ENCODE results near the gene F8A1. TPM values are rescaled to one million over a fixed set of nuclear protein-coding genes. Genes with fewer than 3 reads are reported as not detected.
"Not testable (repeated sequence)": the region's sequence is repeated elsewhere in the genome, so short reads cannot be mapped to it uniquely, and the experiment has no call there.

Gene F8A1
- total RNA-seq, 1 donor from 2014 or later: 16.1 TPM

DNA sequence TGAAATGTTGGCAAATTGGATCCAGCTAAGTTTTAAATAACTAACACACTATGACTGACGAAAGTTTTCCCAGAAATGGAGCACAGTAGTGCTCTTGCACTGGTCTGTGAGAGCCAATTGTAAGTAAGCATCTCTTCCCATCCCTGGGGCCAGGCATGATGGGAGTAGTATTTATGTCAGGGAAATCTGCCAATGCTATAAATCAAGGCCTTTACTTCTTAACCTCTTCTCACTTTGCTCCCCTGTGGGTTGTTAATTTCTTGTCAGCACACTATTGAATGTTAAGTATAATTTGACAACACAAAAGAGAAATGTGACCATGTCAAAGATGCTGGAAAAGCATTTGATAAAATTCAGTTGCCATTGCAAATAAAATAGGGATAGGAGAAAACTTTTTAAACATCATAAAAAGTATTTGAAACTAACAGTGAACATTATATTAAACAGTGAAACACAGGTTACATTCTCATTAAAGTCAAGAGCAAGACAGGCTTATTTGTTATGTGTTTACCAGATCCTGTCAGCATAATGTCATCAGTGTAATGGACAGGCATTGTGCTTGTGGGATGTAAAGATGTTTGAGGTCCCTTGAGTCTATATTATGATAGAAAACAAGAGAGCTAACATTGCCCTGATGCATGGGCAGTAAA, 5.0 kb downstream of the F8A1 start:
- no peak overlapping the region for H3K27ac Mint-ChIP-seq
- no peaks in the 10 kb centered on the region for H3K27me3 Mint-ChIP-seq
- TF ChIP-seq, protein P1, sequence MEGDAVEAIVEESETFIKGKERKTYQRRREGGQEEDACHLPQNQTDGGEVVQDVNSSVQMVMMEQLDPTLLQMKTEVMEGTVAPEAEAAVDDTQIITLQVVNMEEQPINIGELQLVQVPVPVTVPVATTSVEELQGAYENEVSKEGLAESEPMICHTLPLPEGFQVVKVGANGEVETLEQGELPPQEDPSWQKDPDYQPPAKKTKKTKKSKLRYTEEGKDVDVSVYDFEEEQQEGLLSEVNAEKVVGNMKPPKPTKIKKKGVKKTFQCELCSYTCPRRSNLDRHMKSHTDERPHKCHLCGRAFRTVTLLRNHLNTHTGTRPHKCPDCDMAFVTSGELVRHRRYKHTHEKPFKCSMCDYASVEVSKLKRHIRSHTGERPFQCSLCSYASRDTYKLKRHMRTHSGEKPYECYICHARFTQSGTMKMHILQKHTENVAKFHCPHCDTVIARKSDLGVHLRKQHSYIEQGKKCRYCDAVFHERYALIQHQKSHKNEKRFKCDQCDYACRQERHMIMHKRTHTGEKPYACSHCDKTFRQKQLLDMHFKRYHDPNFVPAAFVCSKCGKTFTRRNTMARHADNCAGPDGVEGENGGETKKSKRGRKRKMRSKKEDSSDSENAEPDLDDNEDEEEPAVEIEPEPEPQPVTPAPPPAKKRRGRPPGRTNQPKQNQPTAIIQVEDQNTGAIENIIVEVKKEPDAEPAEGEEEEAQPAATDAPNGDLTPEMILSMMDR (conservative IDR thresholded peaks at IDR 0.05): no peak
- DNase-seq (ENCODE audit: extremely low spot score, unreplicated experiment): no peak
- H3K9me3 Mint-ChIP-seq: peaks cover 3% of the 10 kb centered on the region
- H3K4me3 Mint-ChIP-seq: no peak overlapping the region
- no peaks in the 10 kb centered on the region for H3K36me3 Mint-ChIP-seq
- H3K4me1 Mint-ChIP-seq (ENCODE audit: unreplicated experiment): no peaks in the 10 kb centered on the region

DNA sequence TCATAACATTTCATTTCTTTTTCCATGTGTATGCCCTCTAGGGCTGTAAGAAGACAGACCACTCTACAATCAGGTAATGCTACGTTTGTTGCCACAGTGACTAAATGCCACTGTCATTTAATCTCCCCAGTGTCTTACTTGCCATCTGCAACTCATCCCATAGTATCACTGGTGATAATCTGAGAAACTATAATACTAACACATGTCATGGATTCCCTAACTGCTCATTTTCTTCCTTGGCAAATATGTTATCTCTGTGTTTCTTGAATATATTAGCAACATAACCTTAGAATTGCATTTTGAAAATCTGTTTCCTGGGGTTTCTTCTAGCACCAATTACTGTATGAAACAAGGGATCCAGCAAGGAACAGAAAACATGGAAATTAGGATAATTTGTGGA, 6.1 kb downstream of the F8A1 start:
- no peaks in the 10 kb centered on the region for H3K4me1 Mint-ChIP-seq (ENCODE audit: unreplicated experiment)
- no peak for DNase-seq (ENCODE audit: extremely low spot score, unreplicated experiment)
- H3K4me3 Mint-ChIP-seq: no peak overlapping the region
- no peak overlapping the region for H3K27ac Mint-ChIP-seq
- TF ChIP-seq, protein P1 (conservative IDR thresholded peaks at IDR 0.05): no peak
- peaks cover 3% of the 10 kb centered on the region for H3K27me3 Mint-ChIP-seq
- no peaks in the 10 kb centered on the region for H3K36me3 Mint-ChIP-seq
- H3K9me3 Mint-ChIP-seq: peaks cover 3% of the 10 kb centered on the region

DNA sequence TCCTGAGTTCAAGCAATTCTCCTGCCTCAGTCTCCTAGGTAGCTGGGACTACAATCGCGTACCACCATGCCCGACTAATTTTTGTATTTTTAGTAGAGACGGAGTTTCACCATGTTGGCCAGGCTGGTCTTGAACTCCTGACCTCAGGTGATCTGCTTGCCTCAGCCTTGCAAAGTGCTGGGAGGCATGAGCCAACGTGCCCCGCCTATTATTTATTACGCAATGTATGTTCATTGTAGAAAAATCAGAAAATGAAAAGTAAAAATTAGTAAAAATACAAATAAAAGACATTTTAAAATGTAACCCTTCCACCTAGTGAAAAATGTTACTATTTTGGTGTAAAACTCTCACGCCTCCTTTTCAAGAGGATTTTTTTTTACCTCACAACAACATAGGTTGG, 14.2 kb downstream of the F8A1 start:
- Mint-ChIP-seq H3K27me3 (peaks cover 3% of the 10 kb centered on the region), H3K36me3 (no peaks in the 10 kb centered on the region), H3K4me1 (ENCODE audit: unreplicated experiment) (no peaks in the 10 kb centered on the region), H3K27ac (no peak overlapping the region), H3K4me3 (no peak overlapping the region), H3K9me3 (no peaks in the 10 kb centered on the region)
- TF ChIP-seq, protein P1 (conservative IDR thresholded peaks at IDR 0.05): no peak
- DNase-seq (ENCODE audit: extremely low spot score, unreplicated experiment): no peak

DNA sequence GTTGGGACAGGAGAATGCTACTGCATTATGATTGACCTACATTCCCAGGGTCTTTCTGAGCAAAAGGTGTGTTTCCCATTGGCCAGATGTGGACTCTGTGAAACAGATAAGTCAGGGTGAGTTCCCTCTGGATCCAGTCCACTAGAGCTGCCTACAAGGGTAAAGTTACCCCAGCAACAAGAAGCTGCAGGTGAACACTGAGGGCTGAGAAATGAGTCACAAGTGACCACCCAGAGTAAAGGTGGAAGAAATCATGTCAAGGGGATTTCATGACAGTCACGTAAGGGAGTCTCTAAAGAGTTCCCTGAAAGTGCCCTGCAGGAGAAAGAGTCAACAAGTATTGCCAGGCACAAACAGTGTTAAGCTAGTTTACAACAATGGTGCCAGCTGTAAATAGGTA, 16.3 kb downstream of the F8A1 start:
- H3K4me3 Mint-ChIP-seq: no peak overlapping the region
- H3K4me1 Mint-ChIP-seq (ENCODE audit: unreplicated experiment): no peaks in the 10 kb centered on the region
- no peaks in the 10 kb centered on the region for H3K36me3 Mint-ChIP-seq
- H3K27me3 Mint-ChIP-seq: peaks cover 7% of the 10 kb centered on the region
- H3K9me3 Mint-ChIP-seq: no peaks in the 10 kb centered on the region
- TF ChIP-seq, protein P1 (conservative IDR thresholded peaks at IDR 0.05): no peak
- no peak for DNase-seq (ENCODE audit: extremely low spot score, unreplicated experiment)
- no peak overlapping the region for H3K27ac Mint-ChIP-seq

DNA sequence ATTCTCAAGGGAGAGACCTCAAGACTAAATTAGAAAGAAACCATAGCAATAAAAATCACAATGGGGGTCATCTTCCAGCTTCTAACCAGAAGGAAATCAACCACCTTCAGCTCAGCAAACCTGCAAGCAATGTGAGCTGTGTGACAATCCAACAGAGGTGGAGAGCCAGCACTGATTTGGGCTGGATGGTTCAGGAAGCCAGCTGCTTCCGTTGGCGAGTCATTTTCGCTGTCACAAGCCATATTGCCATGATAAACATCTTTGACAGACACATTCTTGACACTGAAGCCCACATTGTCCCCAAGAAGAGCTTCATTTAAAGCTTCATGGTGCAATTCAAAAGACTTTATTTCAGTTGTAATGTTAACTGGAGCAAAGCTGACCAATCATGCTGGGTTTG, 22.7 kb downstream of the F8A1 start:
- DNase-seq (ENCODE audit: extremely low spot score, unreplicated experiment): no peak
- TF ChIP-seq, protein P1 (conservative IDR thresholded peaks at IDR 0.05): no peak
- Mint-ChIP-seq H3K4me3 (no peak overlapping the region), H3K27me3 (peaks cover 7% of the 10 kb centered on the region), H3K9me3 (peaks cover 5% of the 10 kb centered on the region), H3K27ac (no peak overlapping the region), H3K36me3 (no peaks in the 10 kb centered on the region), H3K4me1 (ENCODE audit: unreplicated experiment) (no peaks in the 10 kb centered on the region)

DNA sequence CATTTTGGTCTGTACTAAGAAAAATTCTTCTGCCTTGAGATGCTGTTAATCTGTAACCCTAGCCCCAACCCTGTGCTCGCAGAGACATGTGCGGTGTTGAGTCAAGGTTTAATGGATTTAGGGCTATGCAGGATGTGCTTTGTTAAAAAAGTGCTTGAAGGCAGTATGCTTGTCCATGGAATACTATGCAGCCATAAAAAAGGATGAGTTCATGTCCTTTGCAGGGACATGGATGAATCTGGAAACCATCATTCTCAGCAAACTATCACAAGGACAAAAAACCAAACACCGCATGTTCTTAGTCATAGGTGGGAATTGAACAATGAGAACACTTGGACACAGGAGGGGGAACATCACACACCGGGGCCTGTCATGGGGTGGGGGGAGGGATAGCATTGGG, 23.9 kb downstream of the F8A1 start:
- H3K36me3 Mint-ChIP-seq; DNase-seq (ENCODE audit: extremely low spot score, unreplicated experiment); H3K27ac Mint-ChIP-seq; H3K4me3 Mint-ChIP-seq; H3K4me1 Mint-ChIP-seq (ENCODE audit: unreplicated experiment); H3K27me3 Mint-ChIP-seq: not testable (repeated sequence)
- H3K9me3 Mint-ChIP-seq: peaks cover 11% of the 10 kb centered on the region

DNA sequence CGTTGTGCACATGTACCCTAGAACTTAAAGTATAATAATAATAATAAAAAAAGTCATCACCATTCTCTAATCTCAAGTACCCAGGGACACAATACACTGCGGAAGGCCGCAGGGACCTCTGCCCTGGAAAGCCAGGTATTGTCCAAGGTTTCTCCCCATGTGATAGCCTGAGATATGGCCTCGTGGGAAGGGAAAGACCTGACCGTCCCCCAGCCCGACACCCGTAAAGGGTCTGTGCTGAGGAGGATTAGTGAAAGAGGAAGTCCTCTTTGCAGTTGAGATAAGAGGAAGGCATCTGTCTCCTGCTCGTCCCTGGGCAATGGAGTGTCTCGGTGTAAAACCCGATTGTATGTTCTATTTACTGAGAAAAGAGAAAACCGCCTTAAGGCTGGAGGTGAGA, 24.4 kb downstream of the F8A1 start:
- not testable (repeated sequence) for H3K4me1 Mint-ChIP-seq (ENCODE audit: unreplicated experiment); DNase-seq (ENCODE audit: extremely low spot score, unreplicated experiment); H3K4me3 Mint-ChIP-seq; H3K27me3 Mint-ChIP-seq; H3K36me3 Mint-ChIP-seq; H3K27ac Mint-ChIP-seq
- peaks cover 11% of the 10 kb centered on the region for H3K9me3 Mint-ChIP-seq

Measured in type B pancreatic cell (in vitro differentiated cells).